GM15510 (cell line): Measurements from ENCODE around the gene NELFCD.

ENCODE experiments used
- POLR2A ChIP-seq: IDR thresholded peaks from 3 replicates; pipeline ENCODE4 v1.6.1; 2011; ENCODE audit warnings: borderline replicate concordance; ENCODE audit not compliant: insufficient read length; ENCODE audit errors: extremely low read depth

NELFCD gene

DNA sequence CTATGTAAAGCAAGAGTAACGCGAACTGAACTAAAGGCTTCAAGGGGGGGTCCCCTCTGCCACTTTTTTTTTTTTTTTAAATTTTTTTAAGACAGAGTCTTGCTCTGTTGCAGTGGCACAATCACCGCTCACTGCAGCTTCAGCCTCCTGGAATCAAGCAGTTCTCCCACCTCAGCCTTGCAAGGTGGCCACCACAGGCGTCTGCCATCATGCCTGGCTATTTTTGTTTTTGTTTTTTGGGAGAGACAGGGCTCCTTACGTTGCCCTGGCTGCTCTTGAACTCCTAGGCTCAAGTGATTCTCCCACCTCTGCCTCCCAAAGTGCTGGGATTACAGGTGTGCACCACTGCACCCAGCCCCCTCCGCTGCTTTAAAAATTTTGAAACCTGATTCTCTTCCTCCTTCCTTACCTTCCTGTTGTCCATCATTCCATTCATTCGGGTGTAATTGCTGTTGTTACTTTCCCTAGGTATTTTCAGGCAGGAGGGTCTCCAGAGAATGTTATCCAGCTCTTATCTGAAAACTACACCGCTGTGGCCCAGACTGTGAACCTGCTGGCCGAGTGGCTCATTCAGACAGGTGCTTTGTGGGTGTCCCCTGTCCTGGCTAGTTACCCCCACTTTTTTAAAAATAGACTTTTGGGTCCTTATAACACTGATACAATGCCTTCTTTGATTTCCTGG lies 5.4 kb downstream of the NELFCD start:
- TF ChIP-seq POLR2A, result no peak

DNA sequence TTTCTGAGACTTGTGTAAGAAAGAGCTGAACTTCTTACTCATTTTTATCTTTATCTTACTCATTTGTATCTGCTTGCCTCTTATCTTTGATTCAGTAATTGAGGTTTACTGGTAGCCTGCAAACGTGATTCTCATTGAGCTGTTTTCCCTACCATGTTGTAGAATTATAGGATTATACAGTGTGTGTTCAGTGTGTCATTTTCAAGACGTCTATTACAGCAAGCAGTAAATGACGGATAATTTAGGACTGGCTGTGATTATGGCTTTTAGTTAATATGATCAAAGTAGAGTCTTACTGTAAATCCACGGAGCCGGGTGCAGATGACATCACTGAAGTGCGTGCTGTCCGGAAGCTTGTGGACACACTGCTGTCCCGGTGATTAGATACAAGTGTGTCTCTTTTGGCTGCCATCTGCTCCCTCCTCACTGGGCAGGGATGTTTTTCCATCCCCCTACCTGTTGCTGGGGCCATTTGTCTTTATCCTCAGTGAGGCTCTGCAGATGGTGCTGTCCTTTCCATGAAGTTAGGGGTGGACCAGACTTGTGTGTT lies 6.0 kb downstream of the NELFCD start:
- TF ChIP-seq POLR2A, result no peak

DNA sequence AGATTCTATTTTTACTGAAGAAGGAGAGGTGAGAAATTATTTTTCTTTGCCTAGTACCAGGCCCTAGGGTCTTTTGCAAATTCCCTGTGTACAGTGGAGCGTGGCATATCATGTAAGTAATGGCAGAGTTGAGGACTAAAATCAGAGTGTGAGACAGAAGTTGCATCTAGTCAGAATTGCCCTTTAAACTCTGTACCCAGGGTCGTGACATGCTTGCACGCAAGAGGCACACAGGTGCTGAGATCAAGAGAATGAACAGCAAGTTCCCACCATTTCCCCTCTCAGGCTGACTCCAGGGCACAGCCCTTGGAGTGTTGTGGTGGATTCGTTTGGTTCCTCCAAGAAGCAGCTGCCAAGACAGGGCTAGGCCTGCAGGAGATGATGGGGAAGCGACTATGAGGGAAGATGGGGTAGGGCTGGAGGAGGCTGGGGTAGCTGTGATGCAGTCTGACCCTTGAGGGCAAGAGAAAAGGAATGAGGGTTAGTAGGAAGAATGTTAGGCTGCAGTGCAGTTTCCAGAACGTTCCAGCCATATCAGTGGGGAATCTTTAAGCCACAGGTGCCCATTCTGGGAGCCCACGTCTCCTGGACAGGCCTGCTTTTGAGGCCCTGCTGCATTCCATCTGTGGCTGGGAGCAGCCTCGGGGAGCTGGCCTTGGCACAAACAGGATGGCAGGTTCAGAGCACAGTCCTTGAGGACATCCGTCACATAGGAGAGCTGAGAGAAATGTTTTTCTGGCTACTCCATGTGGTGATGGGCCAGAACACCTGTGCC lies 6.9 kb downstream of the NELFCD start:
- TF ChIP-seq POLR2A, result no peak

DNA sequence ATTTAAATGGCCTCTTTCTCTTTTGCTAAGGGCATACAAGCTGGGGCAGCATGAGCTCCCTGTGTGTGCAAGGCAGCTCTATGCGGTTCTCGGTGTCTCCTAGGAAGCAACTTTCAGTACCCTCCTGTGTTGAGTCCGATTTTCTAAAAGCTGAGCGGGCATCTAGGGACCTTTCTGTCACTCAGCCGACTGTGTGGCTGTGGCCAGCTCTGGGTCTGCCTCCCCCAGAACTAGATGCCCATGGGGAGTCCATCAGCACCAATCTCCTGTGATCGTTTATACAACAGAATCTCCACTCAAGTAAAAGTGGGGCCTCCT lies 7.5 kb downstream of the NELFCD start:
- TF ChIP-seq POLR2A, result no peak

DNA sequence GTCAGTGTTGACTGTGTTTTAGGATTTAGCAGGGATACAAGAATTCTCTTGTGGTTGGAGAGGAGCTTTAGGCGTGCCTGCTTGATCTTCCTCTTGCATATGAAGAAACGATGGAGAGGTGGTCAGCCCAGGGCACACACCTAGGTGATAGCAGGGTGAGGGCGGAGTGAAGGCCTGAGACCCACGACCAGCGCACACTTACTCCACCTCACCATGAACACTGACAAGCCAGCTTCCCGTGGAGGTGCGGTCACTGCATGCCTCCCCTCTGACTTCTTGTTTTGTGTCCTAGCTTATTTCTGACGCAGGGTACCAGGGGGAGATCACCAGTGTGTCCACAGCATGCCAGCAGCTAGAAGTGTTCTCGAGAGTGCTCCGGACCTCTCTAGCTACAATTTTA lies 8.1 kb downstream of the NELFCD start:
- no peak for TF ChIP-seq POLR2A

DNA sequence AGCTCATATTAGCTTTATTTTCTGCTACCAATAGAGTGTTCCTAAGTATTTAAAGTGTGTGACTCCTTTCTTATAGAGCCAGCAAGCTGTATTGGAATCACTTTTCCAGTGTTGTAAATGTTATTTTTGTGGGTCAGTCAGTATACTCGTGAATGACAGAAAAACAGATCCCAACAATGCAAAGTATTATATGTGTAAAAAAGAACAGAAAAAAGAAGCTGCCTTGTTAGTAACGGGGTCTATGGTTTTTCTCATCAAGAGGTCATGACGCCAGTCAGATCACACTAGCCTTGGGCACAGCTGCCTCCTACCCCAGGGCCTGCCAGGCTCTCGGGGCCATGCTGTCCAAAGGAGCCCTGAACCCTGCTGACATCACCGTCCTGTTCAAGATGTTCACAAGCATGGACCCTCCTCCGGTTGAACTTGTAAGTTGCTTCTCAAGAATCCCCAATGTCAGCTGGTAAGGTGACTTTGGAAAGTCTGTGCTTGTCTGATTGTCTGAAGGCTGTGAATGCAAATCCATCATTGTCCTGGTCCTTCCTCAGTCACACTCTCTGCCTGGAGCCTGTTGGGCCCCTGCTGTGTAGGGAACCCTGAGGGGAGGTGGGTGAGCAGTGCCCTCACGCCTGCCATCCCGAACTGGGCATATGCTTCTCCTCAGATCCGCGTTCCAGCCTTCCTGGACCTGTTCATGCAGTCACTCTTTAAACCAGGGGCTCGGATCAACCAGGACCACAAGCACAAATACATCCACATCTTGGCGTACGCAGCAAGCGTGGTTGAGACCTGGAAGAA lies 9.8 kb downstream of the NELFCD start:
- TF ChIP-seq POLR2A, result no peak

DNA sequence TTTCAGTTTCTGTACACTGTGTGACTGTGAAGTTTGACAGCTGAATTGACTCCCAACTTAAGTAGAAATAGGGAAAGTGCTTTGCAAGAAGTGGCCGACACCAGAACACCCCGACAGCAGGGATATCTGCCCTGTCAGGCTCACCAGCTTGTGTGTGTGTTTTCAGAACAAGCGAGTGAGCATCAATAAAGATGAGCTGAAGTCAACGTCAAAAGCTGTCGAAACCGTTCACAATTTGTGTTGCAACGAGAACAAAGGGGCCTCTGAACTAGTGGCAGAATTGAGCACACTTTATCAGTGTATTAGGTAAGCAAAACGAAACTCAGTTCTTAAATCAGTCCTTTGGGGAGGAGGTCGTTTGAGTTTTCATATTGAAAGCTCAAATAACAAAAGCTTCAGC lies 10.7 kb downstream of the NELFCD start:
- TF ChIP-seq POLR2A, result no peak

DNA sequence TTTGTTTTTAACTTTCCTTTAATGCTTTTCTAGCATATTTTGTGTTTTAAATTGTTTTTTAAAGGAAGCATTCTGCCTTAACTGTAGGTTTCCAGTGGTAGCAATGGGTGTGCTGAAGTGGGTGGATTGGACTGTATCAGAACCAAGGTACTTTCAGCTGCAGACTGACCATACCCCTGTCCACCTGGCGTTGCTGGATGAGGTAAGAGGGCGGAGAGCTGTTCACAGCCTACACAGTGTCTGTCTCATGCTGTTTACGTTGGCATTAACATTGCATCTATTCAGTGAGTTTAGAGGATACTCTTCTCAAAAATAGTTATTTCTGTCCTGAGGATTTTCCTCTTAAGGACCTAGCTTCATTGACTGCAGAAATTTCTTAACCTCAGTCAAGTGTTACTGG lies 11.9 kb downstream of the NELFCD start:
- TF ChIP-seq POLR2A, result no peak

DNA sequence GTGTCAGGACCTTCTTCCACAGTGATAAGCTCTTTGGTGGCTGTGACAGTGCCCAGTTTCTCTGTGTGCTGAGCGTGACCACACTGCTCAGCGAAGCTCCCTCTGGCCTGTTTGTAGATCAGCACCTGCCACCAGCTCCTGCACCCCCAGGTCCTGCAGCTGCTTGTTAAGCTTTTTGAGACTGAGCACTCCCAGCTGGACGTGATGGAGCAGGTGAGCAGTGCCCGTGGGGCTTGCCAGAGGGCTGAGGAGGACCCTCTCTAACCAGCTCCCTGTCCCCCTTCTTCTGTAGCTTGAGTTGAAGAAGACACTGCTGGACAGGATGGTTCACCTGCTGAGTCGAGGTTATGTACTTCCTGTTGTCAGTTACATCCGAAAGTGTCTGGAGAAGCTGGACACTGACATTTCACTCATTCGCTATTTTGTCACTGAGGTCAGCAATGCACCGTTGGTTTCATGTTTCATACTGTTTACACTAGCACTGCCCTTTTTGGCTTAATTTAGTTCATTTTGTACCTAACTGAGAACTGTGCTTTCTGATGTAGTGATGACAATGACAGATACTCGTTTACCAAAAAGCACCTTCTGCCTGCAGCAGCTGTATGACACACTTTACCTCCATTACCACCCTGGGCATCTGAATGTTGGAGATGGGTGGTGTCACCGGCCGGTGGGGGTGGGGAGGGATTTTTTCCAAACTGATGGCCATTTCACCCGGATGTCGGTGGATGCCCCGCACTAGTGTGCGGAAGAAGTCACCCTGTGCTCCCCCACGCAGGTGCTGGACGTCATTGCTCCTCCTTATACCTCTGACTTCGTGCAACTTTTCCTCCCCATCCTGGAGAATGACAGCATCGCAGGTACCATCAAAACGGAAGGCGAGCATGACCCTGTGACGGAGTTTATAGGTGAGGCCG lies 12.5 kb downstream of the NELFCD start:
- TF ChIP-seq POLR2A, result no peak

DNA sequence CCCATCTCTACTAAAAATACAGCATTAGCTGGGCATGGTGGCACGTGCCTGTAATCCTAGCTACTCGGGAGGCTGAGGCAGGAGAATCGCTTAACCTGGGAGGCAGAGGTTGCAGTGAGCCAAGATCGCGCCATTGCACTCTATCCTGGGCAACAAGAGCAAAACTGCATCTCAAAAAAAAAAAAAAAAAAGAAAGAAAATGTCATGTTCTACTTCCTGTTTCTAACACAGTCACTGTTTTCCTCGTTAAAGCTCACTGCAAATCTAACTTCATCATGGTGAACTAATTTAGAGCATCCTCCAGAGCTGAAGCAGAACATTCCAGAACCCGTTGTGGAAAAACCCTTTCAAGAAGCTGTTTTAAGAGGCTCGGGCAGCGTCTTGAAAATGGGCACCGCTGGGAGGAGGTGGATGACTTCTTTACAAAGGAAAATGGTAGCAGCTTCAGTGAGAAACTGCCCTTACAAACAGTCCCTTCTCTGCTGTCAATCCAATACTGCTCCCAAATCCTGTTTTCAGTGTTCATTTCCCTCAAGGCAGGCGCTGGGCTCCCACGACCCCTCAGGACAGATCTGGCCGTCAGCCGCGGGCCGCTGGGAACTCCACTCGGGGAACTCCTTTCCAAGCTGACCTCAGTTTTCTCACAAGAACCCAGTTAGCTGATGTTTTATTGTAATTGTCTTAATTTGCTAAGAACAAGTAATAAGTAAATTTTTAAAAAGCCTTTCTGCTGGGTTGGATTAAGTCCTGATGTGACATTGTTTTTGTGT lies 13.5 kb downstream of the NELFCD start:
- TF ChIP-seq POLR2A, result no peak

DNA sequence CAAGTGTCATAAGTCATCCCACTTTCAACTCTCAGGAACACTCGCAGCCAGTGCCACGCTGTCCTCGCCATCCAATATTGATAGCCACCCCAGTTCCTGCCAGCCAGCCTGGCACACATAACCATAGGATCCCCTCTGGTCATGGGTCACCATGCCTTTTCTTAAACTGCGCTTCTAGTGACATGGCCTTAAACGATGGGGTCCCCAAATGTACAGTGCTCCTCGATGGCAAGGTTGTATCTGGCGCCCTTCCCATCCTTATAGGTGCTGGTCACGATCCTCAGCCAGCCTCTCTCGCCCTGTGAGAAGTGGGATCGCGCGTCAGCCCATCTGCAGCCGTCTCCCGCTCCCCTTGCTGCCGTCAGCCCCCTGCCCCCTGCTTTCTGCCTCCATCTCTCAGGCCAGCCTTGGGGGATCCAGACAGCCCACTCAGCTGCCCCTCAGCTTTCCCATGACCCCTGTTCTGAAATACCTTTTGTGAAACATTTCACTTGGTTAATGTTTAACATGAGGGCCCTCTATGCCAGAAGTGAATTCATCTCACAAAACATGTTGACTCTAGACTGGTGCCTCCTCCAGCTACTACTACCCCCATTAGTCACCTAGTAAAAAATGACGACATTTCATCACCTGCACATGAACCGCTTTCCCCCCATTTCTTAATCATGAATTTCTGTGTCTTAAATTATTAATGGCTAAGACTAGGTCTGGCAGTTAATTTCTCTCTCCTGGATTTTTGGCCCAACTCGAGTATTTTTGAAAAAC lies 14.6 kb downstream of the NELFCD start:
- TF ChIP-seq POLR2A, result no peak

DNA sequence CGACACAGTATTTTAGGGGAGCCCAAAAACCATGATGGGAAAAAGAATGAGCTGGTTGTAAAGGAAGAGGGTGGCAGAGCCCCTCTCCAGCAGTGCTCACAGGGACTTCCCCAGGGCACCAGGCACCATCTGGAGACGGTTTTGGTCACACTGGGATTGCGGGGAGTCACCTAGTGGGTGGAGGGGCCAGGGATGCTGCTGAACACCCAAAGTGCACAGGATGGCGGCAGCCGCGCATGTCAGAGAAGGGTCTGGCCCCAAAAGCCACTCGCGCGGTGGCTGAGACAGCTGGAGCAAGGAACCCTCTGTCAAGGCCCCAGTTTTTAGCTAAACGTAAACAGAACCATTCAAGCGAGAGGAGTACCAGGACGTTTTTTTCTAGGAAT lies 15.2 kb downstream of the NELFCD start:
- no peak for TF ChIP-seq POLR2A

DNA sequence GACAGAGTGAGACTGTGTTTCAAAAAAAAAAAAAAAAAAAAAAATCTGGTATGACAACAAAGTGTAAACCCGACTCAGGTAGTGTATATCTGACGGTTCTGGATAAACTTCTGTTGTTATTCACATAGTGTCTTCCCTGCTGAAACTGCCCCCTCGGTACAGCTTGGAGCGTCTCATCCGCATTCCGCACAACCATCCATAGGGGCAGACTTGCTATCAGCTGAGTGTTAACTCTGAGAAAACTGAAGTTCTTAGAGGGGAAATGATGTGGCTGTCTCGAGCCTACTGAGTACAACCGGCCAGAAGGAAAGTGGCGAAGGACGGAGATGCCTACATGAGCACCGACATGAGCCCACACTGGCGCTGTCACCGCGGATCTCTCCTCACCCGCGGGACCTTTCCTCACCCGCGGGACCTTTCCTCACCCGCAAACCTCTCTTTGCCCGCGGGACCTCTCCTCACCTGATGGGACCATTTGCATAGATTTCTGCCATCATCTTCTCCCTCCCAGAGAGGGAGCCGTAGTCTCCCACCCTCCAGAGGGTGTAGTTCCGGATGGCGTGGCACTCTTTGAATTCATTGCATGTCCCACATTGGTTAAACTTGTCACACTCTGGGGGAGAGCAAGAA lies 16.2 kb downstream of the NELFCD start:
- TF ChIP-seq POLR2A, result no peak

DNA sequence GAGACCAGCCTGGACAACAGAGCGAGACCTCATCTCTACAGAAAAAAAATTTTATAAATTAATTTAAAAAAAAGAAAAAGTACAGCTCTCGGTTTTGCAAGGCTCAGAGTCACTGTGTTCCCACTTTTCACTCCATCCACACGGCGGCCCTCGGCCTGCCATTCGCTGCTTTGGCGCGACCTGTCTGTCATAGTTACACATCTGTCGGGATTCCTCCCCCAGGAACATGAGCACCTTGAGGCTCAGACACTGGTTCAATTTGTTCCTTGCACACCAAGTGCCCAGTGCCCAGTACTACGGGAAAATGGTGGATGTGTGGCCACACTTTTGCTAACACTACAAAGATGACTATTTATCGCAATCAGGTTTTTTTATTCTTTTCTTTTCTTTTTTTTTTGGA lies 17.6 kb downstream of the NELFCD start:
- no peak for TF ChIP-seq POLR2A
